NCI-H2029 treated with DMSO at 0.1 percent for 48 hours (cell line): ENCODE measurements around the gene CNPPD1.

Source experiments
- DNase-seq: peaks from one replicate; lab custom pipeline; 2025; lab: John Stamatoyannopoulos, UW

Gene CNPPD1

GRCh38 chr2:219160186-219161017 is 16.3 kb downstream of the CNPPD1 start, which contains the start of gene NHEJ1:
TSS of gene NHEJ1 (minus strand) at chr2:219160815. CDS start at chr2:219158362, 2,453 bp downstream.
- peak; percentile 77 for DNase-seq

- no peak for DNase-seq
These were observed 16.9 kb downstream of the CNPPD1 start for GRCh38 chr2:219159771-219160185.

GRCh38 chr2:219158586-219158985 is 18.1 kb downstream of the CNPPD1 start:
- no peak for DNase-seq

GRCh38 chr2:219158025-219158424 is 18.7 kb downstream of the CNPPD1 start:
- no peak for DNase-seq

GRCh38 chr2:219157396-219157795 is 19.3 kb downstream of the CNPPD1 start:
- DNase-seq, result no peak

GRCh38 chr2:219155054-219155644 is 21.6 kb downstream of the CNPPD1 start:
- peak; percentile 87 for DNase-seq

GRCh38 chr2:219149667-219150066 is 27.1 kb downstream of the CNPPD1 start:
- peak; percentile 49 for DNase-seq

GRCh38 chr2:219142329-219142728 is 34.4 kb downstream of the CNPPD1 start:
- no peak for DNase-seq

GRCh38 chr2:219140722-219141121 is 36.0 kb downstream of the CNPPD1 start:
- DNase-seq, result no peak

GRCh38 chr2:219133976-219134375 is 42.7 kb downstream of the CNPPD1 start:
- DNase-seq, result no peak

GRCh38 chr2:219131744-219132143 is 45.0 kb downstream of the CNPPD1 start:
- DNase-seq, result no peak

- DNase-seq, result no peak
These were observed 45.4 kb downstream of the CNPPD1 start for GRCh38 chr2:219131327-219131726.

GRCh38 chr2:219129589-219129988 is 47.1 kb downstream of the CNPPD1 start:
- no peak for DNase-seq

GRCh38 chr2:219128396-219128795 is 48.3 kb downstream of the CNPPD1 start:
- DNase-seq, result no peak

GRCh38 chr2:219127037-219127635 is 49.6 kb downstream of the CNPPD1 start:
- no peak for DNase-seq

GRCh38 chr2:219126555-219126954 is 50.2 kb downstream of the CNPPD1 start:
- DNase-seq, result peak; percentile 21

- no peak for DNase-seq
These were observed 50.8 kb downstream of the CNPPD1 start for GRCh38 chr2:219125886-219126270.

GRCh38 chr2:219125225-219125885 is 51.4 kb downstream of the CNPPD1 start:
- DNase-seq, result no peak

GRCh38 chr2:219124381-219125110 is 52.2 kb downstream of the CNPPD1 start:
- no peak for DNase-seq

- no peak for DNase-seq
These were observed 53.2 kb downstream of the CNPPD1 start for GRCh38 chr2:219123356-219124135.
